GM12878 (cell line): ENCODE measurements around the gene GRAMD1B. TPM values are rescaled to one million over a fixed set of nuclear protein-coding genes. Genes with fewer than 3 reads are reported as not detected.

Experiments used
- BCL11A ChIP-seq: IDR thresholded peaks from 2 replicates; pipeline ENCODE4 v1.6.1; 2011; ENCODE audit warnings: low read depth, low read length
- BRCA1 ChIP-seq: IDR thresholded peaks from 2 replicates; pipeline ENCODE4 v1.6.1; 2011; ENCODE audit warnings: low read depth, low read length, improper control_type of control experiment
- EED ChIP-seq: sonication (generic); IDR thresholded peaks from 2 replicates; pipeline ENCODE4 v1.6.1; 2016; ENCODE audit warnings: antibody characterized with exemption, low read depth
- EP300 ChIP-seq, 2 experiments: fragments of 150-350 bp in 1 of 2; IDR thresholded peaks; 2 replicates each; pipeline ENCODE4 v1.6.1; 2011 to 2012; ENCODE audit warnings: low read depth in 2 of 2, low read length in 2 of 2, borderline replicate concordance in 1 of 2, improper control_type of control experiment in 1 of 2, inconsistent platforms in 1 of 2; ENCODE audit not compliant: control insufficient read depth in 1 of 2
- ETV6 ChIP-seq, 2 experiments: fragments of 450-650 bp in 1 of 2; IDR thresholded peaks in 1 of 2; conservative IDR thresholded peaks in 1 of 2; 2 replicates each; pipeline ENCODE4 v1.6.1; 2014; ENCODE audit warnings: antibody characterized with exemption in 1 of 2, borderline replicate concordance in 1 of 2, low read depth in 1 of 2, mild to moderate bottlenecking in 1 of 2, moderate library complexity in 1 of 2
- FOXK2 ChIP-seq: fragments of 450-650 bp; IDR thresholded peaks from 2 replicates; pipeline ENCODE4 v1.6.1; 2017; ENCODE audit warnings: mild to moderate bottlenecking, moderate library complexity
- FOXM1 ChIP-seq: IDR thresholded peaks from 2 replicates; pipeline ENCODE4 v1.6.1; 2012; ENCODE audit warnings: low read depth, mild to moderate bottlenecking, inconsistent platforms, low read length, moderate library complexity
- HDAC6 ChIP-seq: fragments of 200-600 bp; sonication (generic); IDR thresholded peaks from one replicate; pipeline ENCODE4 v1.8.0; 2017; ENCODE audit warnings: antibody characterized with exemption; ENCODE audit not compliant: unreplicated experiment
- MEF2B ChIP-seq: fragments of 450-650 bp; IDR thresholded peaks from 2 replicates; pipeline ENCODE4 v1.6.1; 2018; ENCODE audit warnings: mild to moderate bottlenecking, moderate library complexity; ENCODE audit not compliant: partially characterized antibody, poor library complexity, severe bottlenecking
- NBN ChIP-seq: fragments of 450-650 bp; IDR thresholded peaks from 2 replicates; pipeline ENCODE4 v1.6.1; 2016
- NFIC ChIP-seq: IDR thresholded peaks from 2 replicates; pipeline ENCODE4 v1.6.1; 2012; ENCODE audit warnings: low read depth, mild to moderate bottlenecking, inconsistent platforms, low read length, moderate library complexity
- POLR2AphosphoS5 ChIP-seq: IDR thresholded peaks from 2 replicates; pipeline ENCODE4 v1.6.1; 2011; ENCODE audit warnings: mild to moderate bottlenecking, low read length, inconsistent platforms
- RELA ChIP-seq: fragments of 450-650 bp; IDR thresholded peaks from 2 replicates; pipeline ENCODE4 v1.8.0; 2014; ENCODE audit warnings: borderline replicate concordance; ENCODE audit not compliant: partially characterized antibody
- SMARCA5 ChIP-seq: fragments of 450-650 bp; IDR thresholded peaks from 2 replicates; pipeline ENCODE4 v1.6.1; 2017; ENCODE audit warnings: mild to moderate bottlenecking
- SPI1 ChIP-seq: IDR thresholded peaks from 2 replicates; pipeline ENCODE4 v1.6.1; 2011; ENCODE audit warnings: low read depth, mild to moderate bottlenecking, low read length, moderate library complexity, borderline replicate concordance; ENCODE audit not compliant: insufficient read depth
- SREBF1 ChIP-seq: IDR thresholded peaks from 2 replicates; pipeline ENCODE4 v1.6.1; 2012; ENCODE audit warnings: mild to moderate bottlenecking, low read length
- ZSCAN29 ChIP-seq: fragments of 450-650 bp; IDR thresholded peaks from 2 replicates; pipeline ENCODE4 v1.6.1; 2017; ENCODE audit warnings: mild to moderate bottlenecking, moderate library complexity
- polyA plus RNA-seq, 11 experiments: library from polyadenylated mRNA; depleted of rRNA in 4 of 11; unstranded in 6 of 11; stranded (reverse) in 5 of 11; fragments of >200 nt; fragmentation: Nextera tagmentation in 4 of 11; fragmentation: Illumina TruSeq in 1 of 11; extraction: Ambion mirVana in 4 of 11; extraction: Trizol in 1 of 11; gene quantifications; 1 replicate in 1 of 11; 2 replicates in 10 of 11; pipeline versions ENCODE4 v1.2.1 to v1.2.3, GENCODE V29; 2011 to 2016; ENCODE audit warnings: inconsistent platforms in 2 of 11, missing spikeins in 2 of 11, low read depth in 1 of 11
- total RNA-seq, 4 experiments: library from RNA; depleted of rRNA in 3 of 4; stranded (reverse); fragments of >200 nt in 3 of 4; fragmentation: Illumina TruSeq in 1 of 4; extraction: Trizol in 1 of 4; gene quantifications; 2 replicates each; pipeline versions ENCODE4 v1.2.1 to v1.2.3, GENCODE V29; 2013 to 2021
- TF ChIP-seq, protein P1 (sequence below): fragments of 450-650 bp; IDR thresholded peaks from 2 replicates; pipeline ENCODE4 v1.6.1; 2018; ENCODE audit warnings: borderline replicate concordance, mild to moderate bottlenecking; ENCODE audit not compliant: partially characterized antibody
- TF ChIP-seq, protein P2 (sequence below): fragments of 450-650 bp; IDR thresholded peaks from 2 replicates; pipeline ENCODE4 v1.6.1; 2014; ENCODE audit warnings: mild to moderate bottlenecking
- TF ChIP-seq, protein P3 (sequence below): fragments of 450-650 bp; IDR thresholded peaks from 2 replicates; pipeline ENCODE4 v1.6.1; 2016; ENCODE audit warnings: mild to moderate bottlenecking, moderate library complexity, borderline replicate concordance
- TF ChIP-seq, protein P4 (sequence below): IDR thresholded peaks from 2 replicates; pipeline ENCODE4 v1.6.1; 2011; ENCODE audit warnings: low read depth, low read length, improper control_type of control experiment, borderline replicate concordance

The GRAMD1B gene
- total and polyA plus RNA-seq, 10 of the 15 experiments (the other 5 are each of a cell fraction or from before 2014, with no cell fraction given): 1.9 to 49.1 (median 26.9) TPM

DNA sequence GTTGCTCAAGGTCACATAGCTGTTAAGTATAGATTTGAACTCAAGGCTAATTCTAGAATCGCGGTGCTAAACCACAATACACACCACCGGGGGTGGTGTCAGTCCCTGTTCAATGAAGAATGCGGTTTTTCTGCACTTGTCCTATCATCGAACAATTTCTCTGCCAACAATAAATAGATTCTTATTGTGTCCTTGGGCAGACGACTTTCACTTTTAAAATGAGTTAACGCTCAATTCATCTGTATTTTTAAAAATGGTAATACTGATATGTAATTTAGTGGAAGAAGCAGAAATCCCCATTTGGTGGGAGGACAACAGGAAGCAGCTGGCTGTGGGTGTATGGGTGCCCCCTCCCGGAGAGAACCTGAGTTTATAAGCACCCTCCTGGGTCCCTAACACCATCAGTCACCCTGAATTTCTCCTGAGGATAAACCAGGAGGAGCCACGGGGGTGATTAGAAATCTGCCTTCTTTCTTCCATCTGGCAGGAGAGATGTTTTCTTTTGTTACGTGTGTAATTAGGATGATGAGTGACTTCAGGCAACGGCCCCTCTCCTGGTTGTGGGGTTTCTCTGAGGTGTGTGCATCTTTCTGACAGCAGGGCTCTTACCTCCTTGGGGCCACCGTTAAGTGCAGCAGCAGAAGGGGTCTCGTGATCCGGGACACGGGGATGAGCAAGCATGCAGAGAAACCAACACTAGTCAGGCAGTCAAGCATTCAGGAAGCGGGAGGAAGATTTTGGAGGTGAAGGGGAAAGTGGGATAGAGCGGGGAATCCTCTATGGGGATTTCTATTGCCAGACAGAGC, 87.7 kb downstream of the GRAMD1B start (continued):
- TF ChIP-seq, protein P1, sequence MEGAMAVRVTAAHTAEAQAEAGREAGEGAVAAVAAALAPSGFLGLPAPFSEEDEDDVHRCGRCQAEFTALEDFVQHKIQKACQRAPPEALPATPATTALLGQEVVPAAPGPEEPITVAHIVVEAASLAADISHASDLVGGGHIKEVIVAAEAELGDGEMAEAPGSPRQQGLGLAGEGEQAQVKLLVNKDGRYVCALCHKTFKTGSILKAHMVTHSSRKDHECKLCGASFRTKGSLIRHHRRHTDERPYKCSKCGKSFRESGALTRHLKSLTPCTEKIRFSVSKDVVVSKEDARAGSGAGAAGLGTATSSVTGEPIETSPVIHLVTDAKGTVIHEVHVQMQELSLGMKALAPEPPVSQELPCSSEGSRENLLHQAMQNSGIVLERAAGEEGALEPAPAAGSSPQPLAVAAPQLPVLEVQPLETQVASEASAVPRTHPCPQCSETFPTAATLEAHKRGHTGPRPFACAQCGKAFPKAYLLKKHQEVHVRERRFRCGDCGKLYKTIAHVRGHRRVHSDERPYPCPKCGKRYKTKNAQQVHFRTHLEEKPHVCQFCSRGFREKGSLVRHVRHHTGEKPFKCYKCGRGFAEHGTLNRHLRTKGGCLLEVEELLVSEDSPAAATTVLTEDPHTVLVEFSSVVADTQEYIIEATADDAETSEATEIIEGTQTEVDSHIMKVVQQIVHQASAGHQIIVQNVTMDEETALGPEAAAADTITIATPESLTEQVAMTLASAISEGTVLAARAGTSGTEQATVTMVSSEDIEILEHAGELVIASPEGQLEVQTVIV: no peak
- peak; percentile 41; the same call in 1 of the 2 replicates for TF ChIP-seq NBN
- TF ChIP-seq, protein P2, sequence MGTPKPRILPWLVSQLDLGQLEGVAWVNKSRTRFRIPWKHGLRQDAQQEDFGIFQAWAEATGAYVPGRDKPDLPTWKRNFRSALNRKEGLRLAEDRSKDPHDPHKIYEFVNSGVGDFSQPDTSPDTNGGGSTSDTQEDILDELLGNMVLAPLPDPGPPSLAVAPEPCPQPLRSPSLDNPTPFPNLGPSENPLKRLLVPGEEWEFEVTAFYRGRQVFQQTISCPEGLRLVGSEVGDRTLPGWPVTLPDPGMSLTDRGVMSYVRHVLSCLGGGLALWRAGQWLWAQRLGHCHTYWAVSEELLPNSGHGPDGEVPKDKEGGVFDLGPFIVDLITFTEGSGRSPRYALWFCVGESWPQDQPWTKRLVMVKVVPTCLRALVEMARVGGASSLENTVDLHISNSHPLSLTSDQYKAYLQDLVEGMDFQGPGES: no peak
- TF ChIP-seq EP300 (IDR thresholded peaks at IDR 0.05; ENCODE audit: borderline replicate concordance in 1 of 2, control insufficient read depth in 1 of 2, low read depth in 2 of 2, low read length in 2 of 2): peak in 1 of 2 experiments; percentile 32; a peak in 1 of 4 replicates
- 0 out of 4 replicates have a peak, but pooled peaks of 1 of the 2 experiments have one; percentile 58 for TF ChIP-seq ETV6 (conservative IDR thresholded peaks at IDR 0.05 in 1 of 2, IDR thresholded peaks at IDR 0.05 in 1 of 2; ENCODE audit: borderline replicate concordance in 1 of 2, low read depth in 1 of 2)
- TF ChIP-seq NFIC: peak; percentile 76
- TF ChIP-seq, protein P3, sequence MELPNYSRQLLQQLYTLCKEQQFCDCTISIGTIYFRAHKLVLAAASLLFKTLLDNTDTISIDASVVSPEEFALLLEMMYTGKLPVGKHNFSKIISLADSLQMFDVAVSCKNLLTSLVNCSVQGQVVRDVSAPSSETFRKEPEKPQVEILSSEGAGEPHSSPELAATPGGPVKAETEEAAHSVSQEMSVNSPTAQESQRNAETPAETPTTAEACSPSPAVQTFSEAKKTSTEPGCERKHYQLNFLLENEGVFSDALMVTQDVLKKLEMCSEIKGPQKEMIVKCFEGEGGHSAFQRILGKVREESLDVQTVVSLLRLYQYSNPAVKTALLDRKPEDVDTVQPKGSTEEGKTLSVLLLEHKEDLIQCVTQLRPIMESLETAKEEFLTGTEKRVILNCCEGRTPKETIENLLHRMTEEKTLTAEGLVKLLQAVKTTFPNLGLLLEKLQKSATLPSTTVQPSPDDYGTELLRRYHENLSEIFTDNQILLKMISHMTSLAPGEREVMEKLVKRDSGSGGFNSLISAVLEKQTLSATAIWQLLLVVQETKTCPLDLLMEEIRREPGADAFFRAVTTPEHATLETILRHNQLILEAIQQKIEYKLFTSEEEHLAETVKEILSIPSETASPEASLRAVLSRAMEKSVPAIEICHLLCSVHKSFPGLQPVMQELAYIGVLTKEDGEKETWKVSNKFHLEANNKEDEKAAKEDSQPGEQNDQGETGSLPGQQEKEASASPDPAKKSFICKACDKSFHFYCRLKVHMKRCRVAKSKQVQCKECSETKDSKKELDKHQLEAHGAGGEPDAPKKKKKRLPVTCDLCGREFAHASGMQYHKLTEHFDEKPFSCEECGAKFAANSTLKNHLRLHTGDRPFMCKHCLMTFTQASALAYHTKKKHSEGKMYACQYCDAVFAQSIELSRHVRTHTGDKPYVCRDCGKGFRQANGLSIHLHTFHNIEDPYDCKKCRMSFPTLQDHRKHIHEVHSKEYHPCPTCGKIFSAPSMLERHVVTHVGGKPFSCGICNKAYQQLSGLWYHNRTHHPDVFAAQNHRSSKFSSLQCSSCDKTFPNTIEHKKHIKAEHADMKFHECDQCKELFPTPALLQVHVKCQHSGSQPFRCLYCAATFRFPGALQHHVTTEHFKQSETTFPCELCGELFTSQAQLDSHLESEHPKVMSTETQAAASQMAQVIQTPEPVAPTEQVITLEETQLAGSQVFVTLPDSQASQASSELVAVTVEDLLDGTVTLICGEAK: no peak
- TF ChIP-seq FOXM1: peak; percentile 75; the same call in 1 of the 2 replicates
- peak; percentile 53 for TF ChIP-seq RELA
- TF ChIP-seq POLR2AphosphoS5: no peak; the same call in 1 of the 2 replicates
- TF ChIP-seq EED: peak; percentile 70; the same call in 1 of the 2 replicates
- TF ChIP-seq FOXK2: no peak
- no peak for TF ChIP-seq BRCA1
- TF ChIP-seq HDAC6: no peak
- TF ChIP-seq, protein P4, sequence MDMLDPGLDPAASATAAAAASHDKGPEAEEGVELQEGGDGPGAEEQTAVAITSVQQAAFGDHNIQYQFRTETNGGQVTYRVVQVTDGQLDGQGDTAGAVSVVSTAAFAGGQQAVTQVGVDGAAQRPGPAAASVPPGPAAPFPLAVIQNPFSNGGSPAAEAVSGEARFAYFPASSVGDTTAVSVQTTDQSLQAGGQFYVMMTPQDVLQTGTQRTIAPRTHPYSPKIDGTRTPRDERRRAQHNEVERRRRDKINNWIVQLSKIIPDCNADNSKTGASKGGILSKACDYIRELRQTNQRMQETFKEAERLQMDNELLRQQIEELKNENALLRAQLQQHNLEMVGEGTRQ: no peak
- 0 out of 2 replicates have a peak, but pooled peaks have one; percentile 28 for TF ChIP-seq BCL11A
- TF ChIP-seq SREBF1: no peak
- TF ChIP-seq SMARCA5: no peak
- TF ChIP-seq SPI1: no peak
- TF ChIP-seq MEF2B: peak; percentile 51
- no peak for TF ChIP-seq ZSCAN29
